GM10847 (cell line): ENCODE results near the gene CLSTN2.

Source experiments
- POLR2A ChIP-seq: IDR thresholded peaks from 2 replicates; pipeline ENCODE4 v1.6.1; 2011; ENCODE audit not compliant: insufficient read length; ENCODE audit errors: extremely low read depth

The CLSTN2 gene

DNA sequence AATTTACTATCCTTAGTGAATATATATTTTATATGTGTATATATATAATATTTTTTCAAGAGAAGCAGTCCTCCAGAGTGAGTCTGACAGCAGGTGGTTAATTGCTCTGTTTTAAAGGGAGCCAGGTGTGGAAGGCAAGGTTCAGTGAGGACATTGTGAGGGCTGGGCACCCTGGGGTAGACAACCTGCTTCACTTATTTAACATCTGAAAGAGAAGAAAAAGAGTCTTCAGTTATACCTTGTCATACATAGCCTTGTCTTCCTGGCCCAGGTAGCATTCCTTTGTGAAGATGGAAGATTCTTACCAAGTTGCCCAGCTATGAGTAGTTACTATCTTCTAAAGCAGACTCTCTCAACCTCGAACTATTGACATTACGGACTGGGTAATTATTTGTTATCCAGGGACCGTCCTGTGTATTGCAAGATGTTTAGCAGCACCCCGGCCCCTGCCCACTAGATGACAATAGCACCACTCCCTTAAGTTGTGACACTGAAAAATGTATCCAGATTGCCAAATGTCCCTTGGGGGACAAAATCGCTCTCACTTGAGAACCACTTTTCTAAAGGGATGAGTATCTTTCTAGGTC lies 406.9 kb downstream of the CLSTN2 start:
- TF ChIP-seq POLR2A, result no peak

DNA sequence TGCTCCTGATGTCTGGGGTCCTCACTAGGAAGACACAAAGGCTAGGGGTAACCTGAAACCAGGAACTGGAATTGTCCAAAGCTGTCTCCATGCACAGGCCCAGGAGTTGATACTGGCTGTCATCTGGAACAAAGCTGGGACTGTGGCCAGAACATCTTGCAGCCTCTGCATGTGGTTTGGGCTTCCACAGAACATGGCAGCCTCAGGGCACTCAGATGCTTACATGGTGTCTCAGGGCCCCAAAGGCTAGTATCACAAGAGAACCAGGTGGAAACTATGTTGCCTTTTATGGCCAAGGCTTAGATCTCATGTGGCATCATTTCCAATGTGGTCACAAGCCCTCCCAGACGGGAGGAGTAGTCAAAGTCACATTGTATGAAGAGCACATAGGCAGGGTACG lies 407.7 kb downstream of the CLSTN2 start:
- no peak for TF ChIP-seq POLR2A

DNA sequence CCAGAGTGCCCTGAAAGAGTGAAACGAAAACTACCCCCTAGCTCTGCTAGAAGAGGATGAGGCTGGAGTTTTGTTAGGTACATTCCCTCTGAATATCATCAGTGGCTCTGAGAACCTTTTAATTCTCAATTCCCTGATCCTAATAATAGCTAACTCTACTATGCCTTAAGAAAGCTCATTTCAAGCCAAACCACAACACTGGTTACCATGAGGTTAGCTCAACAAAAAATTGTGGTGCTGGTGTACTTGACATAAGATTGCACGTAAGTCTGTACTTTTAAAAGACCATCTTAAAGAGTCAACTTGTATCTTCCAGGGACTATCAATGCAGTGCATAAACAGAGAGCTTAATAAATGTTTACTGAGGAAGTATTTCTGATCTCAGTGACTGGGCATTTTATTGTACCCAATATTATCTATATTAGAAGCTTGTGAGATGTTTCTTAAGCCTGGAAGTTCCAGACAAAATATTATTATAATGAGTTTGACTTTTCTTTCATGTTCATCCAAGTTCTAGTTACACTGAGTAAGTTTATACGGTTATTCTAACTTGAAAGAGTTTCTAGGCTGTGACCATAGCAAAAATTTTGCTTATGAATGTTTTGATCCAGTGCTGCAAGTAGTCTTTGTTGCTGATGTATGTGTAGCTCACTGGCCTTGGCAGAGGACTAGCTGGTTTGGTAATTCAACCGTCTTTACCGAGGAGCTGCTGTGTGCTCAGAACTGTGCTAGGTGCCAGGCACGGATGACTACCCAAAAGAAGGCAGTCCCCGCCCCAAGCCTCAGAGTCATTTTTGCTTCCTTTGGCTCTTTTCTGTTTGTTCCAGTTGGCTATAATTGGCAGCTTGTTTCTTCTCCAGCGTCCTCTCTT lies 408.5 kb downstream of the CLSTN2 start:
- no peak for TF ChIP-seq POLR2A

DNA sequence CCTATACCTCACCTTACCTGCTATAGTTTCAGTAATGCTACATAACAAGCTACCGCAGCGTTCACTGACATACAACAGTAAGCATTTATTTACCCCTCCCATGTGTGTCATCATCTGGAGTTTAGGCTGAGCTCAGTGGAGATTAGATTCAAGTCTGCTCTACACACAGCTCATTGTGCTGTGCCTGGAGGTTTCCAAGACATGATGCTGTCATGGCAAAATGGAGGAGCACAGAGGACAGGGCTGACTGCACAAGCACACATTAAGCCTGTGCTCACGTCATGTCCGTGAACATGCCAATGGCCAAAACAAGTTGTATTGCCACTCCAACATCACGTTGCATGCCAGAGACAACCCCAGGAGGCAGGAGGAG lies 409.1 kb downstream of the CLSTN2 start:
- no peak for TF ChIP-seq POLR2A

DNA sequence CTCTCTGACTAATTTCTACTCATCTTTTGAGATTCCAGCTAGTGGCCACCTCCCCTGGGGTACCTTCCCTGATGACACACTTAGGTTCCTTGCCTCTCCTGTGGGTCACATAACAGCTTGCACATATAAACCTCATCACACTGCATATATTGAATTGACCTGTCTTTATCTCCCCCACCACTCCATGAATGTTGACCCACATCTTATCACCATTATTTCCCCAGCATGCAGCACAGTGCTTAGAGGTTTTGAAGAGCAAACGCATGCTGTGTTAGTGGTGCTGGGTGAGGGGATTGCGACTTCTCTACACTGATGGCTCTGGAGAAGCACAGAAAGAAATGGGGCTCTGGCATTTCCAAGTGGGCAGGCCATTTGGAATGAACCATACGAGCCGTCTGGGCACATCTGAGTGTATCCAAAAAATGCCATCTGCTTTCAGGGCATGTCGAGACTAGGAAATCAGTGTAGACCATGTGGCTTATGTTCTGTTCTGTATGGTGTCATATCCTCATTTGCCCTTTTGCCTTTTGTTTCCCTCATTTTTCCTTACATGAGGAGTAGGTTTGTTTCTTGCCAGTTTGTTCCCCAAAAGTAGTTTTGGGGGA lies 409.7 kb downstream of the CLSTN2 start:
- no peak for TF ChIP-seq POLR2A

DNA sequence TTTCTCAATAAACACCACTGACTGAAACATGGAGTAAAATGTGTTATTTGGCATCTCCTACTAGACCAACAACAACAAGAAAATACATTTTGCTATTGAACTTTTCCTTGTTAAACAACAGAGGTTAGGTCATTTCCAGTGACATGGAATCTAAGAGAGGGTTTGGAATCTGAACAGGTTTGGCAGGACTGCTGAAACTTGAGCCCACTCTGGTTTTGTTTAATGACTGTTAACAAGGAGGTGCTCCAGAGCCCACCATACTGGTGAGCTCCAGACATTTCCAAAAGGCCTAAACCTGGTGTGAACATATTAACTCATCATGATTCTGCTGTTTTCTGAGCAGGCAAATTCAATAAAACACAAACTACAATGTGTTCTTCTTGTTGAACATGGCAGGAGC lies 412.2 kb downstream of the CLSTN2 start:
- TF ChIP-seq POLR2A, result no peak

DNA sequence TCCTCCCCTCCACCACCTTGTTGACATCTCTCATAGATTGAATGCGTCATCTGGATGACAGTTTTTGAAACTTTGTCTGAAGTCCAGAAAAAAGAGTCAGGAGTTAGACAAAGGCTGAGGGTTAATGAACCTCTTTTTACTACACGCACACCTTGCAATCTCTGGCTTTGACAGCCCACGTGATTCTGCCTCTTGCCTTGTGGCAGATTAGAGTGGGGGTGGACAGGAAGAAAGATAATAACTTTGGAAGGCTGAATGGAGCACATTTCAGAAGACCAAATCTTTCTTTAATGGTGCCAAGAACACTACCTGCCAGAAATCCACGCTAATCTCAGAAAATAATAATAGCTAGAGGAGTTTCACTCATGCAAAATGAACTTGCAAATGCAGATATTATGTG lies 415.0 kb downstream of the CLSTN2 start:
- TF ChIP-seq POLR2A, result no peak

DNA sequence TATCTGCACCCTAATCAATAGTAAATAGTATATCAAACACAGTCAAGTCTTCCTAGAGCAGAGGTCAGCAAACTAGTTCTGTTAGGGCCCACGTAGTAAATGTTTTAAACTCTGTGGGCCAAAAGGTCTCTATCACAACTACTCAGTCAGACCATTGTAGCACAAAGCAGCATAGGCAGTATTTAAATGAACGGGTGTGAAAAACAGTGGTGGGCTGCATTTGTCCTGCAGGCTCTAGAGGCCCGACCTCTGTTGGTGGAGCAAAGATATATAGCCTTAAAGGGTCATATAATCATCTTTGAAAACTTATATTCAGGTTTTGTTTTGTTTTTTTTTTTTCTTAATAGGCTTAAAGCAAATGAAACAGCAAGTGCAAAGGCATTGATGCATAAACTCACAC lies 416.5 kb downstream of the CLSTN2 start:
- no peak for TF ChIP-seq POLR2A

DNA sequence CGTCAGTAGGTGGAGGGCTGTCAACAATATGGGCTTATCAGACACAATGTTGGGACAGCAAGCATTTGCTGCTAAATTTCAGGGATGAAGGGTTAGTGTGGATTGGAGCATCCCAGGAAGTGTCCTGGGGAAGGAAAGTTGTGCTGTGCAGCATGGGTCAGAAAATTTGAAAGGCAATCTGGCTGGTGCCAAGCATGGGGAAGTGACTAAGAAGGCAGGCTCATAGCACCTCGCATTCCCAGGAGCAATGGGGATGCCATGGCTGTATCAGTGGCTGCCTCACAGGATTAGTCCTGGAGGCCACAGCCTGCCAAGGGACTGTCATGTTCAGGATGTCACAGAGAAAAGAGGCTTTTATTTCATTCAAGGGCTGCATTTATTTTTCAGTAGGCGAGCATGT lies 420.5 kb downstream of the CLSTN2 start:
- TF ChIP-seq POLR2A, result no peak

DNA sequence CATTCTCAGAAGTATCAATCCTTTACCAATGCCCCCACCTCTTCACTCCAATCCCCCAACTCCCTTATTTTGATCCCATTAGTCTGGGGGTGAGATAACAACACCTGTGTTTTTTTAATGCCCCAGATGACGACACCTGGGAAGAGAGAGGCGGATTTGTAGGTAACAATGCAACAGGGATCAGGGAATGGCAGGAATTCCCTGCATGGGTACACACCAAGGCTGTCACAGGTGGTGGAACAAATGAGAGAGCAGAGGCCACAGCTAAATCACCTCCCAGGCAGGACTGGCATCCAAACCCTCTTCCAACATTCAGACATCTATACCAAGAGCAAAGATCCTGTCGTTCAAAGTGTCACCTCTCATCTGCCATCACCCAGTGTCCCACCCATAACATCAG lies 423.7 kb downstream of the CLSTN2 start:
- no peak for TF ChIP-seq POLR2A

DNA sequence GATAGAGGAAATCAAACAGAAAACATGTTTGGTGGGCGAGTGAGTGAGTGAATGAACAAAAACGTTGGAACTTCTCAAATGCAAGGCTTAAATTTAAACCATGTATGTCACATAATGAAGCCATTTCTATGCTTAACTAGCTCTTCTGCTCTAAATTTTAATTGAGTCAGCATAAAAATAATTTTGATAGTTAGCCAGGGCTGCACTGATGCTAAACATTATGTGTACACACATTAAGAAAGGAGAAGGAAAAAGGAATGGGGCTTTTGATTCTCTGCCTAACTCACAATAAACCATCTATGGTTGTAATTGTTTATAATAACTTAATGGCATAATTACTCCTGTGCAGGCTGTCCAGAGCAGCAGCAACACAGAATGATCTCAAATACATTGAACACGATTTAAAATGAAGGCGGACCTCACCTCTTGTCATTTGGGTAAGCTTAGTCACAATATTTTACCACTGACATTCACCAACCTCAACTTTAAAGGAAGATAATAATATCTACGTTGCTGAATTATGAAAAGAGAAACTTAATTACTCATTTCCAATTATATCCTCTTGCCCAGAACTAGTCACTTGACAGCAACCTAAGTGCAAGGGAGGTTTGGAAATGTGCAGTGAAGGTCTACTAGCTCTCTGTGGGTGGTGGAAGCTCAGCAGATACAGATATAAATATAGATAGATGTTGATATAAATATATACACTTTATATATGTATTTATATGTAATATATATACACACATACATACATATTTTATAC lies 424.4 kb downstream of the CLSTN2 start:
- TF ChIP-seq POLR2A, result no peak

DNA sequence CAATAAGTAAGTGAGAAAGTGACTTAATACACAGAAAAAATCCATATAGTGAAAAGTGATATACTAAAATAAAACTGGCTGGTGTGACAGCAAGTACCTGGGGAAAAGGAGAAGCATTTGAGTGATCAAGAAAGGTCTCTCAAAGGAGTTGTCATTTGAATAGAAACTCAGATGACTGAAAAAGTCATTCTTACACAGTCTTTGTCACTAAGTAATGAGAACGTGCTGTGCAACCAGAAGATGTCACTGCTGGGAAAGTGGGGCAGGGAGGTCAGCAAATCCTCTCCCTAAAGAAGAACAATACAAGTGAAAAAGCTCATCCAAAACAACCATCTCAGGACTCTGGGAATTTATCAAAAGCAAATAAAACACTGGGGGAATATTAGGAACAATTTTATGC lies 425.3 kb downstream of the CLSTN2 start:
- no peak for TF ChIP-seq POLR2A

DNA sequence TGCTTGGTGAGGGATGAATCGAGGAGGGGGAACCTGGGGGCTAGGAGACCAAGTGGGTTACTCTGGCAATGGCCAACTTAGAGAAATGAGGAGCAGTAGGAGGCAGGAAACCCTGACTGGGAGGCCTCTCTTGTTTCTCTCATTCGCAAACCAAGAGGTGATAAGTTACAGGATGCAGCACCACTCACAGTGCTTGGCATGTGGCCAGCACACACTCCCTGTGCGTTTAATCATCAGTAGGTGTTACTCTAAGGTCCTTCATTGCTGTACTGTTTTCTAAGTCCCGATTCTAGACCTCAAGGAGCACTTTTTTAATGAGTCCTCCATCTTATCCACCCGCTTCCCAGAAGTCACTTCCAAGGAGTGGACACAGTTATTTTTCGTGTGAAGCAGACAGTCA lies 428.8 kb downstream of the CLSTN2 start:
- TF ChIP-seq POLR2A, result no peak

DNA sequence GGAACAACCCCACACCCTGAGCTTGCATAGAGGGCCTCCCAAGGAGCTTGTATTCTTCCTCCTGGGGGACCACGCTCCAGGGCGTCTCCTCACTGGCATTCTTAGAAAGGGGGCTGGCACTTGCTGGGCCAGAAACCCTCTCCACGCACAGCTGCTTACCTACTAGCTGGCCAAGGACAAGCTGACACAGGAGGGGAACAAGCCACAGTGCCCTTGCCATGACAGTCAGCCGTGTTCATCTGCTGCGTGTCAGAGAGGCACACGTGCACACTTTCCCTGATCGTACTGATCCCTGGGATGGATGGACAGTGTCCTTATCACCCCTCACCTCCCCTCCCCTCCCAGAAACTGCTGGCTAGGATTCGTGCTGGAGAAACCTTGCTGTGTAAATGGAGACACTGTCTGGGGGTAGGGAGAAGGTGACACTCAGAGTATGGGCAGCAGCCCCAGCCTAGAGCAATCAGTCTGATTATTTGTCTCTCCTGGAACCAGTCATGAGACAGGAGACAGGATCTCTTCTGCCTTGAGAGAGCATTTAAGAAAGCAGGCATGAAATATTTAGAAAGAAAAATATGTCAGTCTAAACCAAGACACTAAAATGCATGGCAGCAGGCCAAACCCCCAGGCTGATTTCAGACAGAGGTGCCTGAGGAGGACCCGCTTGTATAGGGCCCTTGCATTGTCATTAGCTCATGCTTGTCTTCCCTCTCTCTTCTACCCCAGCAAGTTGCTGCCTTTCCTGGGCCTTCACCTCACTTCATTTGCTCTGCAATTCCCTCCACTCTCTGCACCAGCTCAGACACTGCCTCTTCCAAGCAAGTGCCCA lies 431.1 kb downstream of the CLSTN2 start:
- TF ChIP-seq POLR2A, result no peak
